PFSK-1 (cell line): ENCODE results near the gene HHLA2.

Experiments
- POLR2AphosphoS5 ChIP-seq: IDR thresholded peaks from 2 replicates; pipeline ENCODE4 v1.6.1; 2012; ENCODE audit warnings: low read depth, mild to moderate bottlenecking, control low read depth, low read length, moderate library complexity
- SIN3A ChIP-seq: IDR thresholded peaks from 2 replicates; pipeline ENCODE4 v1.6.1; 2012; ENCODE audit warnings: mild to moderate bottlenecking, low read length, moderate library complexity, borderline replicate concordance; ENCODE audit not compliant: insufficient read depth

GRCh38 chr3:108412121-108412750 lies 115.9 kb downstream of the HHLA2 start:
- TF ChIP-seq POLR2AphosphoS5 = no peak
- no peak for TF ChIP-seq SIN3A
